OCI-LY3 (cell line): ENCODE results near the gene NT5DC3.

Source experiments
- H2AFZ ChIP-seq: fragments of 200-600, 300-600 bp; shearing (Covaris generic); 2 replicates; pipeline ENCODE4 v1.6.0; 2014; ENCODE audit warnings: antibody characterized with exemption, low read depth, low read length
- H3K27ac ChIP-seq: fragments of 200-600, 300-600 bp; sonication (generic); 2 replicates; pipeline ENCODE4 v1.5.1; 2014; ENCODE audit warnings: mild to moderate bottlenecking, low read length, moderate library complexity, mixed read lengths
- H3K27me3 ChIP-seq: fragments of 200-600, 300-600 bp; sonication (generic); 2 replicates; pipeline ENCODE4 v1.6.1; 2014; ENCODE audit warnings: low read depth, low read length, mixed read lengths
- H3K36me3 ChIP-seq: fragments of 200-600, 300-600 bp; sonication (generic); replicated peaks from 2 replicates; pipeline ENCODE3; 2014; ENCODE audit warnings: low read depth, low read length, mixed read lengths
- H3K4me1 ChIP-seq: fragments of 300-600, 200-600 bp; sonication (generic); 2 replicates; pipeline ENCODE4 v1.6.1; 2014; ENCODE audit warnings: low read length, mixed read lengths
- H3K4me2 ChIP-seq: fragments of 200-600, 300-600 bp; sonication (generic); 2 replicates; pipeline ENCODE4 v1.6.1; 2014; ENCODE audit warnings: low read length, mixed read lengths
- H3K4me3 ChIP-seq: fragments of 300-600, 200-600 bp; sonication (generic); 2 replicates; pipeline ENCODE4 v1.5.1; 2014; ENCODE audit warnings: antibody characterized with exemption, mild to moderate bottlenecking, low read length, moderate library complexity
- H3K79me2 ChIP-seq: fragments of 300-600, 200-600 bp; shearing (Covaris generic); 2 replicates; pipeline ENCODE4 v1.6.1; 2014; ENCODE audit warnings: mild to moderate bottlenecking, low read length, mixed read lengths
- H3K9ac ChIP-seq: fragments of 300-600, 200-600 bp; shearing (Covaris generic); 2 replicates; pipeline ENCODE4 v1.6.0; 2014; ENCODE audit warnings: mild to moderate bottlenecking, low read length, moderate library complexity
- H3K9me3 ChIP-seq: fragments of 200-600, 300-600 bp; shearing (Covaris generic); 2 replicates; pipeline ENCODE4 v1.6.1; 2014; ENCODE audit warnings: low read length, mixed read lengths; ENCODE audit not compliant: insufficient read depth
- H4K20me1 ChIP-seq: fragments of 200-600, 300-600 bp; sonication (generic); 2 replicates; pipeline ENCODE4 v1.6.1; 2016; ENCODE audit warnings: low read length, mixed read lengths; ENCODE audit not compliant: insufficient read depth
- CTCF ChIP-seq: fragments of 200-600, 300-600 bp; sonication (generic); IDR thresholded peaks from 2 replicates; pipeline ENCODE4 v1.5.1; 2014; ENCODE audit warnings: antibody characterized with exemption, low read length, low read depth
- EZH2phosphoT487 ChIP-seq: fragments of 200-600 bp; shearing (Covaris generic); IDR thresholded peaks from 2 replicates; pipeline ENCODE4 v1.6.1; 2018; ENCODE audit warnings: antibody characterized with exemption, mixed run types, low read depth

The NT5DC3 gene

GRCh38 chr12:103840876-103841689, at the start of gene NT5DC3:
NT5DC3 (minus strand) TSS chr12:103841234; CDS start chr12:103841156, 78 bp downstream.
- Histone ChIP-seq H3K4me3 (peak within 1 kb of the TSS; percentile 81), H2AFZ (peak within 1 kb of the TSS; percentile 93), H3K36me3 (no peaks in the 10 kb centered on the region), H3K4me1 (peaks cover 7% of the 10 kb centered on the region), H3K9me3 (no peaks in the 10 kb centered on the region), H3K27ac (no peak within 1 kb of the TSS), H4K20me1 (peaks cover 5% of the 10 kb centered on the region; the same call in 1 of the 2 replicates), H3K9ac (peak within 1 kb of the TSS; percentile 66), H3K4me2 (peak within 1 kb of the TSS; percentile 98), H3K27me3 (no peaks in the 10 kb centered on the region), H3K79me2 (peaks cover 30% of the 10 kb centered on the region)
- no peak for TF ChIP-seq CTCF
- no peak for TF ChIP-seq EZH2phosphoT487

DNA sequence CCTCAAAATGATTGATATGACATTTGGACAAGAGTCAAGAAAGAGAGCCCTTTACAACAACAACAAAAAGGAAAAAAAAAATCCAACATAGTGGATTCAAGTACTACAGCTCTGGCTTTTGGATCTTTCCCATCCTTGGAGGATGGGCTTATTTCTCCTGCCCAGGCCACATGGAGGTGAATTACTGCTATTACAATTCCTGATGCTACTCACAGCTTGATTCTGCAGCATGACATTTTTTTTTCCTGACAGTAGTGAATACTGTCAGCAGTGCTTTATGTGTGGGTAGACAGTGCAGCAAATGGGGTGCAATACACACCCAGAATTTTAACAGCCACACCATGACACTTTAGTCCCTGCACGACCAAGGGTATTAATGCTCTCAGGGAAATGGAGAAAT, 46.7 kb upstream of the NT5DC3 start:
- H3K27ac ChIP-seq = no peak overlapping the region
- no peaks in the 10 kb centered on the region for H3K79me2 ChIP-seq
- no peaks in the 10 kb centered on the region for H4K20me1 ChIP-seq
- no peak overlapping the region for H2AFZ ChIP-seq
- no peak overlapping the region for H3K4me2 ChIP-seq
- no peaks in the 10 kb centered on the region for H3K36me3 ChIP-seq
- H3K27me3 ChIP-seq = no peaks in the 10 kb centered on the region
- H3K9ac ChIP-seq = no peak overlapping the region
- H3K4me3 ChIP-seq = no peak overlapping the region
- H3K4me1 ChIP-seq = peaks cover 18% of the 10 kb centered on the region
- H3K9me3 ChIP-seq = no peaks in the 10 kb centered on the region
- TF ChIP-seq EZH2phosphoT487 = no peak
- no peak for TF ChIP-seq CTCF

DNA sequence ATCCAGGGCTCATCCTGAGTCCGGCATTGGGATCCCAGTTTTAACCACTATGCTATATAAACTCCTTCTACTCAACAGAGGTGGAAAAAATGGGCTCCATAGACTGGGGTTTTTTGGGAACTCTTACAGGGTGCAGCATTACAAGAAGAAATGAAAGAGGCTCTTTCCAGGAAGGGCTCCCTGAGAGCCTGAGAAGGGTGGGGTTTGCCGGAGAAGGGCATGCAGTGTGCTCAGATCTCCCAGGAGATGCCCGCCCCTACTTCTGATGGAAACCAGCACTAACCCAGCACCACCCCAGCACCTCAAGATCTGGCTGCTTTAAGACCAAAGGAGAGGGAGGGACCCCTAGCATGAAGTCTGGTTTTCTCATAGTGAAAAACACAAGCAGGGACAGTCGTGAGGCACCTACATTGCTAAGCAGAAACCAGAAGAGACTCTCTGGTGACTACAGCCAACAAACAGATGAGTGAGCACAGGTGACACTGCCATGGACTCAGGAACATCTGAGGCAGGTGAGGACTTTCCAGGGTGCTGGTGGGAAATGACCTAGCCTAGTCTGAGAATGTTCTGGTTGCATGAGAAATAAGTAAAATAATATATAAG, 45.3 kb upstream of the NT5DC3 start:
- Histone ChIP-seq H4K20me1 (no peaks in the 10 kb centered on the region), H3K4me3 (no peak overlapping the region), H3K4me2 (no peak overlapping the region), H3K27me3 (no peaks in the 10 kb centered on the region), H3K79me2 (no peaks in the 10 kb centered on the region), H3K4me1 (peaks cover 22% of the 10 kb centered on the region), H3K9ac (no peak overlapping the region), H3K27ac (no peak overlapping the region), H2AFZ (no peak overlapping the region), H3K9me3 (no peaks in the 10 kb centered on the region), H3K36me3 (no peaks in the 10 kb centered on the region)
- TF ChIP-seq CTCF (no peak), EZH2phosphoT487 (no peak)

GRCh38 chr12:103884316-103884715, 43.3 kb upstream of the NT5DC3 start:
- no peaks in the 10 kb centered on the region for H3K9me3 ChIP-seq
- H3K4me3 ChIP-seq = no peak overlapping the region
- H3K79me2 ChIP-seq = no peaks in the 10 kb centered on the region
- TF ChIP-seq EZH2phosphoT487 (no peak), CTCF (peak; percentile 82)
- H3K9ac ChIP-seq = no peak overlapping the region
- no peak overlapping the region for H3K27ac ChIP-seq
- peak overlapping the region; percentile 56 for H3K4me2 ChIP-seq
- H2AFZ ChIP-seq = 0 out of 2 replicates have a peak overlapping the region, but pooled peaks have one; percentile 49
- H3K36me3 ChIP-seq = no peaks in the 10 kb centered on the region
- H3K27me3 ChIP-seq = no peaks in the 10 kb centered on the region
- H3K4me1 ChIP-seq = peaks cover 27% of the 10 kb centered on the region
- H4K20me1 ChIP-seq = no peaks in the 10 kb centered on the region
